Stomach (tissue), 9 donors: ENCODE results near the gene CDK11B. TPM values are rescaled to one million over a fixed set of nuclear protein-coding genes. Genes with fewer than 3 reads are reported as not detected.

Experiments used
- DNase-seq, 2 donors: peaks; one replicate each; pipeline versions ENCODE4 v3.0.0 to v3.0.0-alpha.2; 2013 to 2019
- H3K27ac ChIP-seq, 5 donors: fragments of 200-600 bp in 4 of 5; sonication (generic) in 4 of 5; one replicate each; pipeline ENCODE4 v1.5.1; 2013 to 2019; ENCODE audit warnings: mild to moderate bottlenecking in 1 of 5, moderate library complexity in 1 of 5
- H3K27me3 ChIP-seq, 3 donors: fragments of 200-600 bp; sonication (generic); one replicate each; pipeline ENCODE4 v1.5.1; 2017 to 2019; ENCODE audit warnings: mixed run types in 1 of 3
- H3K36me3 ChIP-seq, 4 donors: fragments of 200-600 bp; sonication (generic); 1 replicate in 3 of 4; 2 replicates in 1 of 4; pipeline ENCODE4 v1.5.1; 2016 to 2019
- H3K4me1 ChIP-seq, 4 donors: fragments of 200-600 bp; sonication (generic); one replicate each; pipeline ENCODE4 v1.5.1; 2016 to 2019
- H3K4me3 ChIP-seq, 4 donors: fragments of 200-600 bp; sonication (generic) in 3 of 4; one replicate each; pipeline ENCODE4 v1.5.1; 2016 to 2019; ENCODE audit warnings: mild to moderate bottlenecking in 1 of 4
- H3K9me3 ChIP-seq, 4 donors: fragments of 200-600 bp; sonication (generic); one replicate each; pipeline ENCODE4 v1.5.1; 2016 to 2019
- CTCF ChIP-seq, 7 experiments: fragments of 450-650 bp in 4 of 7; fragments of 200-600 bp in 3 of 7; sonication (generic) in 3 of 7; IDR thresholded peaks; one replicate each; pipeline ENCODE4 v1.5.1; 2016 to 2019; ENCODE audit warnings: antibody characterized with exemption in 7 of 7, control low read depth in 2 of 7, mild to moderate bottlenecking in 1 of 7
- EP300 ChIP-seq: sonication (generic); formaldehyde crosslinking; IDR thresholded peaks from one replicate; pipeline ENCODE4 v1.6.1; 2017; ENCODE audit warnings: antibody characterized with exemption
- POLR2A ChIP-seq, 4 donors: fragments of 450-650 bp; IDR thresholded peaks; one replicate each; pipeline ENCODE4 v1.6.1; 2016; ENCODE audit warnings: antibody characterized with exemption in 4 of 4, control low read depth in 2 of 4, mild to moderate bottlenecking in 1 of 4, moderate library complexity in 1 of 4
- POLR2AphosphoS5 ChIP-seq, 3 donors: sonication (generic); formaldehyde crosslinking; IDR thresholded peaks; one replicate each; pipeline ENCODE4 v1.6.1; 2016; ENCODE audit warnings: antibody characterized with exemption in 3 of 3
- WGBS, 5 donors: extraction: QIAGEN DNeasy Blood & Tissue Kit in 3 of 5; methylation state at CpG; one replicate each; pipeline versions ENCODE4 v1.1.5 to v1.1.7; 2013 to 2018; 5-methylcytosine and 5-hydroxymethylcytosine counted together
- intact Hi-C: fragments of 100-400 bp; cut with DNase I; formaldehyde crosslinking; loops from one replicate; pipeline ENCODE4 v1.15.1; 2023; ENCODE audit warnings: low total_unique reads
- polyA plus RNA-seq, 3 donors: library from polyadenylated mRNA; stranded (reverse); fragments of 200-250 nt; gene quantifications; one replicate each; pipeline ENCODE4 v1.2.3, GENCODE V29; 2013
- total RNA-seq, 5 donors: library from RNA; depleted of rRNA; stranded (reverse); fragments of >200 nt; gene quantifications; one replicate each; pipeline versions ENCODE4 v1.1.0 to v1.2.3, GENCODE V29; 2014 to 2016
- donor health status: healthy with polysubstance abuse.
- donor health status: Bipolar disorder and iron deficiency.
- donor health status: healthy.

The CDK11B gene
- total and polyA plus RNA-seq, 8 donors = 9.0 to 62.6 (median 28.6) TPM

DNA sequence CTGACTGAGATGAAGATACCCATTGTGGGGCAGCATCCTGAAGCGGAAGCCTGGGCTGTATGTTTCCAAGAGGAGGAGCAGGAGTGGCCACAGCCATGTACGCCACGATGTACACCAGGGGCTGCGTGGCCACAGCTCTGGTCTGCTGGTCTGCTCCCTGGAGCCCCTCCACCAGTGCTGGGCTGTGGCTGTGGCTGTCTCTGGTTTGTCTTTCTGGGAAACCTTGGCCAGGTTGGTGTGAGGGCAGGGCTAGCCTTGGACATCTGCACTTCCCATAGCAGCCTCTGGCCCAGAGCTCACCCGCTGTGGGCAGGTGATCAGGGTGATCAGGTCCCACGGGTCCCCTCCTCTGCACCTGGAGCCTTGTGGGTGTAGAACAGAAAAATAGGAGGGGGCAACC lies 40.9 kb downstream of the CDK11B start:
- Histone ChIP-seq H3K9me3 (no peaks in the 10 kb centered on the region), H3K4me1 (peaks cover 27 to 72% (median 58%) of the 10 kb centered on the region in 4 donors), H3K27ac (no peak overlapping the region), H3K27me3 (no peaks in the 10 kb centered on the region), H3K4me3 (no peak overlapping the region), H3K36me3 (peaks cover 0 to 20% (median 11%) of the 10 kb centered on the region in 4 donors)
- TF ChIP-seq EP300 = no peak
- no peak for TF ChIP-seq POLR2AphosphoS5 (IDR thresholded peaks at IDR 0.05)
- TF ChIP-seq CTCF (IDR thresholded peaks at IDR 0.05) = no peak
- TF ChIP-seq POLR2A (IDR thresholded peaks at IDR 0.05) = no peak
- WGBS, 5 donors = 91 to 98% (median 93%) methylated on average over 4 to 6 of the region's 6 CpGs
- intact Hi-C loops = no loop called here
- no peak for DNase-seq

DNA sequence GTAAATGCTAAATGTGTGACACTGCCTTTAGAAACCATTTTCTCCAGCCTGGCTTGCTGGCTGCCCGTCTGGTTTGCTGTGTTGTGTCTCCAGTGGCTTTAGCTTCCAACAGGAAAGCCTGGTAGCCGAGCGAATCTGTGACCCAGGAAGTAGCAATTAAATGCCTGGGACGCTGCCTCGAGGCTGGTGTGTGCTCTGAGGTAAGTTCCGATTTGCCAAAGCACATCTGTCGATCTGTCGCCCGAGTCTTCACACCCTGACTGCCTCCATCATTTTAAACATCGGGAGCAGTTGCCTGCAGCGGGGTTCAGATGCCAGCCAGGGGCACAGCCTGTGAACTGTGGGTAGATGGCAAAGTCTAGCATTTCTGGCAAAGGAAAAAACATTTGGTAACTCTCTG lies 41.3 kb downstream of the CDK11B start:
- no peak for DNase-seq
- no peak overlapping the region for H3K27ac ChIP-seq
- peaks cover 25 to 68% (median 55%) of the 10 kb centered on the region in 4 donors for H3K4me1 ChIP-seq
- no peak overlapping the region for H3K4me3 ChIP-seq
- 91 to 94% (median 93%) methylated on average over 11 of the region's 11 CpGs for WGBS, 5 donors
- H3K27me3 ChIP-seq = no peaks in the 10 kb centered on the region
- H3K36me3 ChIP-seq = peaks cover 0 to 20% (median 11%) of the 10 kb centered on the region in 4 donors
- TF ChIP-seq POLR2A (IDR thresholded peaks at IDR 0.05) = no peak
- H3K9me3 ChIP-seq = no peaks in the 10 kb centered on the region
- intact Hi-C loops = no loop called here

- WGBS, 5 donors = 55 to 83% (median 65%) methylated on average over 13 to 19 of the region's 19 CpGs
- H3K27me3 ChIP-seq = no peaks in the 10 kb centered on the region
- DNase-seq = no peak
- H3K4me3 ChIP-seq = peak overlapping the region; percentile 88 to 98 (median 93)
- TF ChIP-seq CTCF (IDR thresholded peaks at IDR 0.05) (no peak), EP300 (no peak), POLR2AphosphoS5 (IDR thresholded peaks at IDR 0.05) (no peak), POLR2A (IDR thresholded peaks at IDR 0.05) (no peak)
- peaks cover 0 to 20% (median 11%) of the 10 kb centered on the region in 4 donors for H3K36me3 ChIP-seq
- H3K4me1 ChIP-seq = peaks cover 23 to 63% (median 52%) of the 10 kb centered on the region in 4 donors
- no peaks in the 10 kb centered on the region for H3K9me3 ChIP-seq
- intact Hi-C loops = no loop called here
- H3K27ac ChIP-seq = peak overlapping the region in 3 of 5 donors; percentile 99 to 100 (median 100)
These were observed 42.0 kb downstream of the CDK11B start for GRCh38 chr1:1616838-1617237.

DNA sequence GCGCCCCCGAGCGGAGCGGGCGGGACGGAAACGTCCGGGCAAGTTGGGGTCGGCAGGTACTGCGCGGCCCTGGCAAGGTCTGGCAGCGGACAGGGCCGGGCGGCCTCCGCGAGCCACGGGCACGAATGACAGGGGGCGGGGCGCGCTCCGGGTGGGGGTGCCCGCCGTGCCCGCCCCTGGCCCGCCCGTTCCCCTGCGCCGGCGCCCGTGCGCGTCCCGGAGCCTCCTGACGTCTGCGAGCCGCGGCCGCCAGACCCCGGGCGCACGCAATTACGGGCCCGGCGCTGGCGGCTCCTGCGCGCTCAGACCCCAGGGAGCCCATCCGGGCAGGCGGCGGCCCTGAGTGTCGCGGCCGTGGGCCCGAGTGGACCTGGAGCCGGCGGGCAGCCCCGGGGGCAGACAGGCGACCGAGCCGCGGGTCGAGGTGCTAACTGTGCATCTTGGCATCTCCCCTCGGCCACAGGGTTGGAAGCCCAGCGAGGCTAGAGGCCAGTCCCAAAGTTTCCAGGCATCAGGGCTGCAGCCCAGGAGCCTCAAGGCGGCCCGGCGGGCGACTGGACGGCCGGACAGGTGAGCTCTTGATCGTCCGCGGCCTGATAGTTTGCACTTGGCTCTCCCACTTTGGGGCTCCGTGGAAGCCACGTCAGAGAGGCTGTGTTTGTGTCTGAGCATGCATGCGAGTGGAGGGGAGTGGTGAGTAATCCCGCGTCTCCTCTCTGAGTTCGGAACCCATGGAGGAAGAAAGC lies 42.6 kb downstream of the CDK11B start:
- Histone ChIP-seq H3K9me3 (no peaks in the 10 kb centered on the region), H3K27ac (peak overlapping the region; percentile 99 to 100 (median 100)), H3K4me1 (peaks cover 23 to 63% (median 47%) of the 10 kb centered on the region in 4 donors), H3K36me3 (peaks cover 0 to 20% (median 11%) of the 10 kb centered on the region in 4 donors), H3K27me3 (no peaks in the 10 kb centered on the region), H3K4me3 (peak overlapping the region; percentile 88 to 98 (median 93))
- 3 to 36% (median 4%) methylated on average over 15 to 80 of the region's 80 CpGs for WGBS, 5 donors
- intact Hi-C loops = no loop called here
- TF ChIP-seq CTCF (IDR thresholded peaks at IDR 0.05) = no peak
- TF ChIP-seq POLR2A (IDR thresholded peaks at IDR 0.05) = no peak
- no peak for TF ChIP-seq EP300
- no peak for TF ChIP-seq POLR2AphosphoS5 (IDR thresholded peaks at IDR 0.05)
- peak; percentile 58 to 71 for DNase-seq
